GM19324 (cell line): ENCODE data around the gene BLOC1S5.
A peak's percentile ranks its signal among the peaks of the same experiment; 100 is the strongest.

ENCODE experiments used
- ATAC-seq: cut with Tn5 transposase; IDR thresholded peaks from one replicate; pipeline ENCODE4 v1.9.1; 2021; ENCODE audit warnings: mild to moderate bottlenecking, moderate library complexity; ENCODE audit not compliant: unreplicated experiment, low FRiP score

The BLOC1S5 gene

GRCh38 chr6:8082954-8083858 is 19.0 kb upstream of the BLOC1S5 start:
- ATAC-seq, result no peak

DNA sequence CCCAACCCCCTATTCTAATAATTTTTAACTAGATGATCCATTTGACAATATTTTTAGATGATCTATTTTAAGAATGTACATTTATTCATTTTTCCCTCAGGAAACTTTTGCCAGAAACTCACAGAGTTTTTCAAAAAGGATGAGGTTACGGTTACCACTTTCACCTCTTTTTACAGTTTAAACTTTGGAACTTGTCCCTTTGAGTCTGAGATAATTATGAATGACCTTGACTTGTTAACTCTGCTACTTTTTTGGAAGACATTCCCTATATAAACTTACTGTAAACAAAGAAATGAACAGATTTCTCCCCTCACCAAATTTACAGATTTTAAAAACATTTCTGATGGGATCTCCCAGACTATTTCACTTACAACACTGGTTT is 18.4 kb upstream of the BLOC1S5 start:
- no peak for ATAC-seq

GRCh38 chr6:8080362-8081151 is 16.4 kb upstream of the BLOC1S5 start:
- ATAC-seq, result no peak

- ATAC-seq, result no peak
Observed at GRCh38 chr6:8079126-8079525, 14.9 kb upstream of the BLOC1S5 start.

DNA sequence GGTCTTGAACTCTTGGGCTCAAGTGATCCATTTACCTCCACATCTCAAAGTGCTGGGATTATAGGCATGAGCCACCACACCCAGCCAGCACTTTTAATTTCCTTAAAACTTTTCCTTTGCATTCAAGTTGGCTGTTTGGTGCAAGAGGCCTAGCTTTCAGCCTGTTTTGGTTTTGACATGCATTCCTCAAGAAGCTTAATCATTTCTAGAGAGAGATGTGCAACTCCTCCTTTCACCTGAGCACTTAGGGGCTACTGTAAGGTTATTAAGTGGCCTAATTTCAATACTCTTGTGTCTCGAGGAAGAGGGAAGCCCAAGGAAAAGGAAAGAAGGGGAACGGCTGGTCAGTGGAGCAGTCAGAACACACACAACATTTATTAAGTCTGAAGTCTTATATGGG is 13.8 kb upstream of the BLOC1S5 start:
- no peak for ATAC-seq

DNA sequence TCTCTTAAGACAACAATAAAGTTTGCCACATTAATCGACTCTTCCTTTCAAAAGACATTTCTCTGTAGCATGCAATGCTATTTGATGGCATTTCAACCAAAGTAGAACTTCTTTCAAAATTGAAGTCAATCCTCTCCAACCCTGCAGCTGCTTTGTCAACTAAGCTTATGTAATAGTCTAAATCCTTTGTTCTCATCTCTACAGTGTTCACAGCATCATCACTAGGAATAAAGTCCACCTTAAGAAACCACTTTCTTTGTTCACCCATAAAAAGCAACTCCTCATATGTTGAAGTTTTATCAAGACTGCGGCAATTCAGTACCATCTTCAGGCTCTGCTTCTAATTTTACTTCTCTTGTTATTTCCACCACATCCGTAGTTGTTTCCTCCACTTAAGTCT is 11.5 kb upstream of the BLOC1S5 start:
- no peak for ATAC-seq

DNA sequence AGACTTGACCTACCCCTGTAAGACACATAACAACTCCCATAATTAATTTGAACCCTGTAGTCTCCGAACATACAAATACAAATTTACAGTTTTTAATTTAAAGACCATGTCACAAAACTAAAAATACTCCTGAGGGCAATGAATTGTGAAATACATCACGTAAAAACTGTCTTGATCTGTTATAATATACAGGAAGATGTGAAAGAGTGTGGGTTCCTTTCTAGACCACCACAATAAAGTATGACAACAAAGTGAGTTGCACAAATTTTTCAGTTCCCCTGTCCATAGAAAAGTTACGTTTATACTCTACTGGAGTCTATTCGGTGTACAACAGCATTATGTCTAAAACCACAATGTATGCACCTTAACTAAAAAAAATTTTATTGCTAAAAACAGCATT is 11.0 kb upstream of the BLOC1S5 start:
- ATAC-seq, result no peak

- no peak for ATAC-seq
Observed at GRCh38 chr6:8074213-8074612, 10.0 kb upstream of the BLOC1S5 start.

DNA sequence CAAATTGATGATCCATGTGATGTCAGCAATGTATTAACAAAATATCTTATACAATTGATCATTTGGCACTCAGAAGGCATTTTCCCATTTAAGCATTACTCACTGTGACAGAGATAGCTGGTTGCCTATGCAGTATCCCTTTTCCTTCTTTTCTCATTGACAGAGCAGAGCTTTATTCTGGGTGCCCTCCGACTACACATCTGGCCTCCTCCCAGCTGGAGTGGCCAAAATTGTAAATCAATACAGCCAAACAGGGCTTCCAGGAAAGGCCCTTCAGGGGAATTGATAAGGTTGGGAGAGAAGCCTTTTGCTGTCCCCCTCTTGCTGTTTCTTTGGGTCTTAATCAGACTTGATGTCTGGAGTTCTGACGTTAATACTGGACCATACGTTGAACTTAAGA is 9.6 kb upstream of the BLOC1S5 start:
- ATAC-seq, result no peak

DNA sequence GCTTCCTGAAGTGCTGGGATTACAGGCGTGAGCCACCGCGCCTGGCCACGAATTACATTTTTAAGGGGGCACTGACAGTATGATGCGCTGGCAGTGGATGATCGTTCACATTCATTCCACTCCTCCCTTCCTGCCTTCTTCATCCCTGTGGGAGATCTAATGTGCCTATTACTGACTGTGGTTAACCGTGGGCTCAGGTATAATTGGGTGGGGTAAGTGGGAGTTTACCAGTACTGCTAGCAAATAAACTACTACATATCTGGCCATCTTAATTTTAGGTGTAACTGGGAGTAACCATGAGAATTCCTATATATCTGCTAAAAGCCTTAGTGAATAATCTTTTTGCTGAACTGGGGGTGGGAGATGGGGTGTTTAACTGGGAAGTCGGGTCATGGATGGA is 6.5 kb upstream of the BLOC1S5 start:
- no peak for ATAC-seq

DNA sequence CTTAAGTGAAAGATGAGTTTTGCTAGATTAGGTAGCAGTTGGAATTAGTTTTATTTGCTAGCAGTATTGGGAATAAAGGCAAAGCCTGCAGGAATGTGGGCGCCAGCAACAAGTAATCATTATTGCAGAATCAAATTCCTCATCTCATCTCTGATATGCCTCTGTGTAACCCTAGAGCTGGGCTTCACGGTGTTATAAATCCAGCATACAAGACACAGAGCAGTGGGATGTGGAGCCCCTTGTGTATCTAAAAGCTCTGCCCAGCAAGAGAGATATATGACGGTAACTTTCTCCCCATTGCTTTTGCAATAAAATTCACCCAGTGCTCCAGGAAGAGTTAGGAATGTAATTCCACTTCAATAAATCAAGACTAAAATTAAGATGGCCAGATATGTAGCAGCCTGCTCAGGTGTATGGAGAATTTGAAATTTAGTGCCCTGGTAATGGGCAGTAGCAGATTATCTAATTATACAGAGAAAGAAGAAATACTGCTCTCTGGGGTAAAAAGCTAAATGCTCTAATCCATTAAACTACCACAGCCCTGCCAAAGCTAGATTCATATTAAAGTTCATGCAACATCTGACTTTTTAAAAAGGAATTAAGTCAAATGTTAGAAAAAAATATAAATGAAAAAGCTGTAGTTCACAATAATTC is 5.6 kb upstream of the BLOC1S5 start:
- ATAC-seq, result no peak

DNA sequence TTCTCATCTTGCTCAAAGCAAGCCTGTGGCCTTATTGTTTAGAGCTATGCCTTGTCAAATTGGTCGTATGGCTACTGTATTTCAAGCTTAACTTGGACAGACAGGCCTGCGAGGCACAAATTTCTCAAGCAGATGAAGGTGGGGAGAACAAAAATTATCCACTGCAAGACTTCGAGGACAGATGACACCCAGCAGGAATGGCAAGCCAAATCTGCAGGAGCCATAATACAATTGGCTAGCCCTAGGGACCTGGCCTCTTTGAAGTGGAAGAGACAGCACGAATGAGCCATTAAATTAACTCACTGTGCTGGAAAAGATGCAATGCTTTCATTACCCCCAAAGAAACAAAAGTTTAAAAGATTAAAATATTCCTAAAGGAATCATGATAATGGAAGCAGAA is 5.0 kb upstream of the BLOC1S5 start:
- ATAC-seq, result no peak

DNA sequence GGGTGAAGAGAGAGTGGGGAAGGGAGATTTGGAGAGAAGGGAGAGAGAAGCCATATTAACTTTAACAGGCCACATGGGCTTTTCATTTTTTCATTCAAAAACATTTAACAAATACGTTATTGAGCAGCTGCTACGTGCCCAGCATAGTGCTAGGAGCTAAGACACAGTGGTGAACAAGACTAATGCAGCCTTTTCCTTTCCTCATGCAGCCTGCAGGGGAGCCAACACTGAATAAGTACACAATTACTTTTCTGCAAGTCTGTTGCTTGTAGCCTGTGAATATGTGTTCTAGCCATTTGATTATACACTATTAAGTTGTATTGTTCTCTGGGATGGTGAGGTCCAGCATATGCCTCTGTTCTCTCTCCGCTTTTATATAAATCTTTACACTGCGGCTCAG is 1.9 kb upstream of the BLOC1S5 start:
- ATAC-seq, result no peak

- peak; percentile 27 for ATAC-seq
Observed at GRCh38 chr6:8065519-8065911, 1.3 kb upstream of the BLOC1S5 start.

DNA sequence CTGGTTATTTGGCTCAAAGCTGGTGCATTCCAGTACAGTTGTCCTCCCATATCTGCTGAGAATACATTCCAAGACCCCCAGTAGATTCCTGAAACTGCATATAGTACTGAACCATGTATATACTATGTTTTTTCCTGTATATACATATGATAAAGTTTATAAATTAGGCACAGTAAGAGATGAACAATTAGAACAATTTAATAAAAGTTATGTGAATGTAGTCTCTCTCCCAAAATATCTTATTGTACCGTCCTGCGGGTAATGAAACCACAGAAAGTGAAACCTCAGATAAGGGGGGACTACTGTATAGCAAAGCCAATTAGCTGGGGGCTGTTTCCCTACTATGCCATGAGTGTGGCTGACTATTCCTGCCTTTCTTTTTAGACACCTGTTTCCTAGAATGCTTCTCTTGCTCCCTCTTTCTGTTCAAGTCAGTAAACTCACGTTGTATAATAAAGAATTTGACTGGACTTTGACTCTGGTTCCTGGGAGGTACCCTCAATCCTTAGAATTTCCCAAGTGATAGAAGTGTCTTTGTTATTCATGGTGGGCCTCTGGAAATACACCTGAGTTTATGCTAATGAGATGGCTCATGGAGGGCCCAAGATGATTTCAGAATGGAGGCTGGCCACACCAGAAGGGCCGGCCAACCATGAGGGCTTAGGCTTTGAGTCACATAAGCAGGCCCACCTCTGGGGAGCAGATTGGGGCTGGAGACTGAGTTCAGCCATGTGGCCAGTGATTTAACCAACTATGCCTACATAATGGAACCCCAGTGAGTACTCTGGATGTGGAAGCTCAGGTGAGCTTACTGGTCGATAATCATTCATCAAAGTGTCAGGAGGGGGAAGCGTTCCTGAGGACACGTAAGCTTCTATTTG is 689 bp upstream of the BLOC1S5 start:
- no peak for ATAC-seq

DNA sequence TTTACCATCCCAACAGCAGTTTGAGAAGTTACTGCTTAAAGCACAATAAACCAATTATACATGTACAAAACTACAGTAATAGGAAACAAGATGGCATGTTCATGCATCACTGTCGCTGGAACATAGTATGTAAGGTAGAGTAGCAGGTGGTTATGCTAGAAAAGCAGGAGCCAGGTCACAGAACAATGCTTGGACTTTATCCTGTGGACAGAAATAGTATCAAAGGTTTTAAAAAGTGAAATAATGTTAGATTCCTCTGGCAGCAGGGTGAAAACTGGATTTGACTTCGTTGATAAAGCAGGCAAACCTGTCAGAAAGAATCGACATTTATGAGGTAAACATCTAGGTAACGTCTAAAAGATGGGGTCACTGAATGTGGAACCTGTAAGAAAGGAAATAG is 2.5 kb downstream of the BLOC1S5 start:
- no peak for ATAC-seq

DNA sequence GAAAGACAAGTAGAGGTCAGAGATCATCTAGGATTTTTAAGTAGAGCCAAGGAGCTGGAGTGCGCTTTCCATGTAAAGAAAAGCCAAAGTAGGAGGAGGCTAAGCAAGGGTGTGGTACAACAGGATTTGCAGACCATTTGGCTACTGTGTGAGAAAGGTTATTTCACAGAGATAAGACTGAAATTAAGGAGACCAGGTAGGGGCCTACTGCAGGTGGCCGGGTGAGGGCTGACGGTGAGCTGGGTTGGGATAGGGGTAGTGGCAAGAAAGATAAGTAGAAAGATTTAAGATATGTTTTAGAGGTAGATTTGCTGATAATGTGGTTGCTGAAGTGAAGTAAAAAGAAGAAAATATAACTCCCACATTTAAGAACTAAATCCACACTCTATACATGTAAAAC is 3.8 kb downstream of the BLOC1S5 start:
- no peak for ATAC-seq

DNA sequence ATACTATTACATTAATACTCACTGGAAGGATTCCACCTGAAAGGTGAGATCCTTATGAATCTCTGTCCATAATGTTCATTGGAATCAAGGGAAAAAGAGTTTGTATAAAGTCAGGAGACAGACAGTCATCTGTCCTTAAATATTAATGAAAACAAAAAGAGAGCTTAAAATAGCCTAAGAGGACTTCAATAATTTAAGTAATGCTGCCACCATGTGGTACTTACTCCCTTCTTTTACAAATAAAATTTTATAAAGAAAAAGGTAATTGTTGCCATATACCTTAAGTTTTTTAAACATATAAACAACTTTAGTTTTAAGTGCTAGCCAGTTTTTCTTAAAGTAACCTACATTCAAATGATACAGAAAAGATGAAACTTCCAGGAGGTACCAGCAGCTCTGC is 5.1 kb downstream of the BLOC1S5 start:
- ATAC-seq, result no peak

DNA sequence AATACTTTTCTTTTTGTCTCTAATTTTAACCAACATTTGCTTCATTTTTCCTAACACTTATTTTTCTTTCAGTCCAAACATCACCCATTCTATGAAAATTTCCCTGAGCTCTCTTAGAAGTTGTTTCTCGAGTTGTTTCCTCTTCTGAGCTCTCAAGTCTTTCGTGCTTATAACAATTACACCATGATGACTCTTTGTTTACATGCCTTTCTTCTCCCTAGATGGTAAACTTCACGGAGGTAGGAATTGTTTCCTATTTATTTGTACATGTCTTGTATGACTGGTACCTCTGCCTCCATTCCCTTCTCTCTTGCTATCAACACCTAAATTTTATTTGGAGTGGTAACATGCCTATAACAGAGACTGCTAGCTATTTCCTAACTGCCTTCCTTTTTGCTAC is 6.4 kb downstream of the BLOC1S5 start:
- ATAC-seq, result no peak

GRCh38 chr6:8057263-8057662 is 6.9 kb downstream of the BLOC1S5 start:
- no peak for ATAC-seq
